IMR-90 (cell line): ENCODE data around the gene SERPINA9. TPM values are rescaled to one million over a fixed set of nuclear protein-coding genes. Genes with fewer than 3 reads are reported as not detected.

Source experiments
- ATAC-seq: fragments of 200-7000 bp; cut with Tn5 transposase; 2 replicates; pipeline ENCODE4 v1.9.1; 2020; ENCODE audit warnings: low read depth, mild to moderate bottlenecking, moderate library complexity
- BruUV-seq: library from RNA; stranded (reverse); fragments of 400-500 nt; replicated peaks from 2 replicates; lab custom pipeline; 2021; lab: Mats Ljungman, UMichigan
- CTCF ChIA-PET: fragments of 300-600 bp; formaldehyde crosslinking; extraction: SDS; loops from one replicate; lab custom pipeline; 2021; ENCODE audit warnings: antibody characterized with exemption; lab: Yijun Ruan, JAX
- POLR2A ChIA-PET: fragments of 300-600 bp; sonication (Branson Sonifier 250); formaldehyde crosslinking; loops from one replicate; lab custom pipeline; 2022; ENCODE audit warnings: antibody characterized with exemption; ENCODE audit not compliant: unreplicated experiment; lab: Charles Lee
- DNase-seq: peaks from one replicate; pipeline ENCODE4 v3.0.0; 2013
- H2AFZ ChIP-seq: replicated peaks from 2 replicates; pipeline ENCODE3; 2013; ENCODE audit warnings: low read length, mild to moderate bottlenecking; ENCODE audit not compliant: poor library complexity
- H2AK5ac ChIP-seq: 2 replicates; pipeline ENCODE4 v1.6.1; 2013; ENCODE audit warnings: low read depth, low read length, inconsistent platforms
- H2AK9ac ChIP-seq: replicated peaks from 2 replicates; pipeline ENCODE3; 2013; ENCODE audit warnings: mild to moderate bottlenecking, low read depth, low read length, moderate library complexity; ENCODE audit not compliant: poor library complexity
- H2BK120ac ChIP-seq: 2 replicates; pipeline ENCODE4 v1.6.1; 2013; ENCODE audit warnings: low read depth, low read length, inconsistent platforms
- H2BK15ac ChIP-seq: 3 replicates; pipeline ENCODE4 v1.6.1; 2013; ENCODE audit warnings: low read depth, low read length, inconsistent platforms
- H2BK20ac ChIP-seq: 2 replicates; pipeline ENCODE4 v1.6.1; 2013; ENCODE audit warnings: low read depth, mild to moderate bottlenecking, inconsistent platforms, low read length, moderate library complexity
- H2BK5ac ChIP-seq: 2 replicates; pipeline ENCODE4 v1.6.1; 2013; ENCODE audit warnings: mild to moderate bottlenecking, low read depth, low read length, inconsistent platforms; ENCODE audit not compliant: poor library complexity, severe bottlenecking
- H3K14ac ChIP-seq: replicated peaks from 2 replicates; pipeline ENCODE4 v1.6.1; 2013; ENCODE audit warnings: low read depth, low read length, inconsistent platforms
- H3K18ac ChIP-seq: 2 replicates; pipeline ENCODE4 v1.6.1; 2013; ENCODE audit warnings: low read depth, low read length, control low read depth
- H3K23ac ChIP-seq: 2 replicates; pipeline ENCODE4 v1.6.1; 2013; ENCODE audit warnings: low read depth, low read length, inconsistent platforms
- H3K27ac ChIP-seq: 2 replicates; pipeline ENCODE4 v1.5.1; 2013; ENCODE audit warnings: mild to moderate bottlenecking, control low read depth, low read length; ENCODE audit not compliant: insufficient read depth
- H3K27me3 ChIP-seq: 2 replicates; pipeline ENCODE4 v1.6.1; 2013; ENCODE audit warnings: low read length; ENCODE audit not compliant: control insufficient read depth, insufficient read depth
- H3K36me3 ChIP-seq: 2 replicates; pipeline ENCODE4 v1.6.1; 2013; ENCODE audit warnings: low read length, mixed read lengths; ENCODE audit not compliant: control insufficient read depth, insufficient read depth
- H3K4ac ChIP-seq: 2 replicates; pipeline ENCODE4 v1.6.1; 2013; ENCODE audit warnings: low read depth, low read length, inconsistent platforms
- H3K4me1 ChIP-seq: 2 replicates; pipeline ENCODE4 v1.6.1; 2013; ENCODE audit warnings: low read length, mixed read lengths; ENCODE audit not compliant: control insufficient read depth, insufficient read depth
- H3K4me2 ChIP-seq: 2 replicates; pipeline ENCODE4 v1.6.1; 2013; ENCODE audit warnings: low read depth, mild to moderate bottlenecking, control low read depth, low read length, moderate library complexity
- H3K4me3 ChIP-seq: 2 replicates; pipeline ENCODE4 v1.5.1; 2013; ENCODE audit warnings: low read depth, mild to moderate bottlenecking, control low read depth, low read length, moderate library complexity; ENCODE audit not compliant: insufficient read depth
- H3K56ac ChIP-seq: 2 replicates; pipeline ENCODE4 v1.6.1; 2013; ENCODE audit warnings: low read length, inconsistent platforms; ENCODE audit not compliant: insufficient read depth; ENCODE audit errors: extremely low read depth
- H3K79me1 ChIP-seq, 2 experiments: 2 replicates each; pipeline ENCODE4 v1.6.1; 2013; ENCODE audit warnings: low read length in 2 of 2, inconsistent platforms in 1 of 2, low read depth in 1 of 2
- H3K9ac ChIP-seq: 2 replicates; pipeline ENCODE4 v1.6.1; 2013; ENCODE audit warnings: low read depth, low read length, control low read depth
- H3K9me1 ChIP-seq: 2 replicates; pipeline ENCODE4 v1.6.1; 2013; ENCODE audit warnings: low read length, inconsistent platforms; ENCODE audit not compliant: insufficient read depth
- H3K9me3 ChIP-seq: 2 replicates; pipeline ENCODE4 v1.6.1; 2013; ENCODE audit warnings: low read length; ENCODE audit not compliant: control insufficient read depth, insufficient read depth
- H4K20me1 ChIP-seq: 2 replicates; pipeline ENCODE4 v1.6.1; 2013; ENCODE audit warnings: low read length, inconsistent platforms; ENCODE audit not compliant: insufficient read depth
- H4K5ac ChIP-seq: 2 replicates; pipeline ENCODE4 v1.6.1; 2013; ENCODE audit warnings: mild to moderate bottlenecking, low read depth, low read length, control low read depth
- H4K8ac ChIP-seq, 2 experiments: 2 replicates each; pipeline ENCODE4 v1.6.1; 2013; ENCODE audit warnings: low read depth in 2 of 2, low read length in 2 of 2, control low read depth in 1 of 2, inconsistent platforms in 1 of 2
- H4K91ac ChIP-seq: 2 replicates; pipeline ENCODE4 v1.6.1; 2013; ENCODE audit warnings: low read depth, low read length, inconsistent platforms; ENCODE audit not compliant: insufficient read depth
- MAFK ChIP-seq: IDR thresholded peaks from 2 replicates; pipeline ENCODE4 v1.6.1; 2012; ENCODE audit warnings: low read depth, low read length, improper control_type of control experiment
- MAZ ChIP-seq: IDR thresholded peaks from 2 replicates; pipeline ENCODE4 v1.6.1; 2012; ENCODE audit warnings: low read depth, mild to moderate bottlenecking, low read length, improper control_type of control experiment, moderate library complexity, borderline replicate concordance
- MXI1 ChIP-seq: IDR thresholded peaks from 2 replicates; pipeline ENCODE4 v1.6.1; 2012; ENCODE audit warnings: low read depth, mild to moderate bottlenecking, low read length, moderate library complexity, borderline replicate concordance
- POLR2A ChIP-seq: IDR thresholded peaks from 2 replicates; pipeline ENCODE4 v1.6.1; 2012; ENCODE audit warnings: mild to moderate bottlenecking, low read depth, low read length
- SMC3 ChIP-seq: fragments of 150-350 bp; IDR thresholded peaks from 2 replicates; pipeline ENCODE4 v1.6.1; 2016; ENCODE audit warnings: low read depth, mild to moderate bottlenecking, antibody characterized with exemption, low read length, moderate library complexity
- WGBS, 2 experiments: methylation state at CpG; one replicate each; pipeline versions ENCODE4 v1.1.5 to v1.1.7; 2013; ENCODE audit warnings: missing lambda C conversion rate in 2 of 2; ENCODE audit not compliant: insufficient read length in 1 of 2; ENCODE audit errors: extremely low coverage in 2 of 2; 5-methylcytosine and 5-hydroxymethylcytosine counted together
- dilution Hi-C: fragments of 300-500 bp; cut with HindIII; formaldehyde crosslinking; loops from one replicate; pipeline ENCODE4 v1.14.3; 2018; ENCODE audit warnings: low sequenced_read_pairs; ENCODE audit not compliant: unreplicated experiment
- in situ Hi-C: fragments of 300-500 bp; cut with MboI; formaldehyde crosslinking; loops from 3 replicates; pipeline ENCODE4 v1.14.3; 2019; ENCODE audit warnings: low sequenced_read_pairs, inconsistent platforms, mixed read lengths
- intact Hi-C: fragments of 100-400 bp; cut with micrococcal nuclease; formaldehyde crosslinking; loops from 2 replicates; pipeline ENCODE4 v1.10.0; 2022
- polyA plus RNA-seq, 3 experiments: library from polyadenylated mRNA; depleted of rRNA; stranded (reverse); fragments of >200 nt; gene quantifications; 2 replicates each; pipeline ENCODE4 v1.2.3, GENCODE V29; 2012; ENCODE audit warnings: low replicate concordance in 1 of 3
- total RNA-seq: library from RNA; depleted of rRNA; stranded (reverse); fragments of >200 nt; gene quantifications from 2 replicates; pipeline ENCODE4 v1.2.3, GENCODE V29; 2012

The SERPINA9 gene
- total and polyA plus RNA-seq, 2 of the 4 experiments (the other 2 are of a cell fraction), result 0.09 to 0.18 TPM

GRCh38 chr14:94515426-94515825 is 39.4 kb upstream of the SERPINA9 start:
- H2AK9ac ChIP-seq, result no peak overlapping the region
- H3K27ac ChIP-seq, result no peak overlapping the region
- CTCF ChIA-PET, result no interaction called here
- no peaks in the 10 kb centered on the region for H3K4me1 ChIP-seq
- H2AFZ ChIP-seq, result no peak overlapping the region
- no peak for DNase-seq
- no peak overlapping the region for H2BK5ac ChIP-seq
- H3K79me1 ChIP-seq, result no peaks in the 10 kb centered on the region
- H3K4me3 ChIP-seq, result no peak overlapping the region
- no TSS peak for BruUV-seq
- no peak overlapping the region for H4K91ac ChIP-seq
- no peak for ATAC-seq
- H3K4me2 ChIP-seq, result no peak overlapping the region
- no peak overlapping the region for H2BK120ac ChIP-seq
- H3K14ac ChIP-seq, result no peak overlapping the region
- no peak overlapping the region for H3K9ac ChIP-seq
- TF ChIP-seq SMC3 (no peak), MAZ (no peak), POLR2A (no peak), MAFK (no peak), MXI1 (no peak)
- POLR2A ChIA-PET, result no interaction called here
- in situ Hi-C loops, result no loop called here
- no peak overlapping the region for H3K23ac ChIP-seq
- WGBS, 2 experiments, result no CpG with 5 or more reads among the region's 9 CpGs
- no peak overlapping the region for H3K4ac ChIP-seq
- H2BK20ac ChIP-seq, result no peak overlapping the region
- H3K27me3 ChIP-seq, result no peaks in the 10 kb centered on the region; the same call in 1 of the 2 replicates
- no peak overlapping the region for H3K18ac ChIP-seq
- no peak overlapping the region for H3K56ac ChIP-seq
- peaks cover 2% of the 10 kb centered on the region; the same call in 1 of the 2 replicates for H3K9me3 ChIP-seq
- H3K36me3 ChIP-seq, result no peaks in the 10 kb centered on the region
- no peak overlapping the region for H2BK15ac ChIP-seq
- intact Hi-C loops, result no loop called here
- dilution Hi-C loops, result no loop called here
- H4K5ac ChIP-seq, result no peak overlapping the region
- no peak overlapping the region for H2AK5ac ChIP-seq
- no peaks in the 10 kb centered on the region for H3K9me1 ChIP-seq
- H4K20me1 ChIP-seq, result no peaks in the 10 kb centered on the region
- no peak overlapping the region for H4K8ac ChIP-seq
